ENCODE measurements around the gene CTSV.
"Not testable (repeated sequence)": the region's sequence is repeated elsewhere in the genome, so short reads cannot be mapped to it uniquely, and the experiment has no call there.

CTSV gene

DNA sequence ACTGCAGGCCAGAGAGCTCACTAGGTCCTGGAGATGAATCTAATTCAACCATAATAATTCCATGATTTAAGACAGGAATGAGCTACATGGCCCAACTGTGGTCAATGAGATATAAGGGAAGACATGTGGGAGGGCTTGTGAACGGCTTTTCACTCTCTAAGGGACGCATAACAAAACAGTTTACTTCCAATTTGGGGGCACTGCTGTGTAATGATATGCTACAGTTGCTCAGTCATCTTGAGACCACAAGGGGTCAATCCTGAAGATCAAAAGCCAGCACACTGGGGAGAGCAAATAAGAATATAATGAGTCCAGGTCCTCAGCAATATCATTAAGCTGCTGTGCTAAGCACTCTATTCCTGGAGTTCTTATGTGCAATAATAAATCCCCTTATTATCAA is 46.6 kb downstream of the CTSV start:
- CTCF ChIA-PET; POLR2A ChIA-PET; H3K27ac ChIP-seq (ENCODE audit: extremely low read depth, low read depth, low read length); H3K36me3 ChIP-seq (ENCODE audit: control insufficient read depth in 2 of 2, insufficient read depth in 1 of 2, low read length in 2 of 2); H3K4me1 ChIP-seq (ENCODE audit: control insufficient read depth, insufficient read depth, low read length); H3K9me3 ChIP-seq (ENCODE audit: control insufficient read depth, insufficient read depth, low read depth, low read length); H3K4me3 ChIP-seq (ENCODE audit: low read depth, low read length): not testable (repeated sequence)

DNA sequence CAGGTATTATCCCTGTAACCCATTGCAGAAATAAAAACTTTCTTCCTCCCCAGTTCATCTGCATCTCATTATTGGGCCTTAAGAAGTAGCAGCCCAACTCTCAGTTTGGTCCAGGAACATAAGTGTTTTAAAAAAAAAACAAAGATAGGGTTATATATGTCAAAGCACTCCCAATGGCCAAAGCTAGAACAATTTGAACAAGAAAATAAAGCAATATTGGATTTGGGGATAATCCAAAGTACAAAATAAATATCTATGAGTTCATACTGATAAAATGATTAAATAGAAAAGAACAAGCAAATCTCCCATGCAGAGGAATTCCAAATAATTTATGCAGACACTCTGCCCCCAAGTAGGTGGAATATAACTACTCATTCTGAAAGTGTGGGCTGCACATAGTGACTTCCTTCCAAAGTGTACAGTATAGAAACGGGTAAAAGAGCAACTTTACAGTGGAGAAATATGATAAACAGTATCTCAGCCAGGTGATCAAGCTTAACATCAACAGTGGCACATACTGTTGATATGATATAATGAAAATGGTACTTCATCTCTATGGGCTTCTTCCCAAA is 49.1 kb downstream of the CTSV start:
- CTCF ChIA-PET; H3K4me3 ChIP-seq (ENCODE audit: low read depth, low read length); H3K9me3 ChIP-seq (ENCODE audit: control insufficient read depth, insufficient read depth, low read depth, low read length); H3K36me3 ChIP-seq (ENCODE audit: control insufficient read depth in 2 of 2, insufficient read depth in 1 of 2, low read length in 2 of 2); POLR2A ChIA-PET; H3K4me1 ChIP-seq (ENCODE audit: control insufficient read depth, insufficient read depth, low read length); H3K27ac ChIP-seq (ENCODE audit: extremely low read depth, low read depth, low read length): not testable (repeated sequence)

DNA sequence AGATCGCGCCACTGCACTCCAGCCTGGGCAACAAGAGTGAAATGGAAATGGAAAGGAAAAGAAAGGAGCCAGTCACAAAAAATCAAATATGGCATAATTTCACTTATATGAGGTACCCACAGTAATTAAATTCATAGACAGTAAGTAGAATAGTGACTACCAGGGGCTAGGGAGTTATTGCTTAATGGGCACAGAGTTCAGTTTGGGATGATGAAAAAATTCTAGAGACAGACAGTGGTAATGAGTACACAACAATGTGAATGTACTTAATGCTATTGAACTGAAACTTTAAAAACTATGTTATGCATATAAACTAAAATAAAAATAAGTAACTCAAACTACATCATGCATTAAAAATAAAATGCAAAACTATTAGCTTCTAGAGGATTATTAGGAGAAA is 54.1 kb downstream of the CTSV start:
- POLR2A ChIA-PET; H3K36me3 ChIP-seq (ENCODE audit: control insufficient read depth in 2 of 2, insufficient read depth in 1 of 2, low read length in 2 of 2); H3K4me1 ChIP-seq (ENCODE audit: control insufficient read depth, insufficient read depth, low read length); H3K4me3 ChIP-seq (ENCODE audit: low read depth, low read length); CTCF ChIA-PET; H3K9me3 ChIP-seq (ENCODE audit: control insufficient read depth, insufficient read depth, low read depth, low read length); H3K27ac ChIP-seq (ENCODE audit: extremely low read depth, low read depth, low read length): not testable (repeated sequence)

DNA sequence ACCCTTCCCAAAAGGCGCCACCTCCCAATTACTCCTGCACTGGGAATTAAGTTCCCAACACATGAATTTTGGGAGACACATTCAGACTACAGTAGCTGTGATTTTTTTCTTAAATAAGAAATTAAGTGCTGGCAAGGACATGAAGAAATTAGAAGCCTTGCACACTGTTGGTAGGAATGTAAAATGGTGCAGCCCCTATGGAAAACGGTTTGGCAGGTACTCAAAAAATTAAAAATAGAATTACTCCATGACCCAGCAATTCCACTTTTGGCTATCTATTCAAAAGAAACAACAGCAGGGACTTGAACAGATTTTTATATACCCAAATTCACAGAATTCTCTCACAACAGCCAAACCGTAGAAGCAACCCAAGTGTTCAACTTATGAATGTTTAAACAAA is 54.8 kb downstream of the CTSV start:
- CTCF ChIA-PET; H3K27ac ChIP-seq (ENCODE audit: extremely low read depth, low read depth, low read length); POLR2A ChIA-PET; H3K4me1 ChIP-seq (ENCODE audit: control insufficient read depth, insufficient read depth, low read length); H3K36me3 ChIP-seq (ENCODE audit: control insufficient read depth in 2 of 2, insufficient read depth in 1 of 2, low read length in 2 of 2); H3K9me3 ChIP-seq (ENCODE audit: control insufficient read depth, insufficient read depth, low read depth, low read length); H3K4me3 ChIP-seq (ENCODE audit: low read depth, low read length): not testable (repeated sequence)

DNA sequence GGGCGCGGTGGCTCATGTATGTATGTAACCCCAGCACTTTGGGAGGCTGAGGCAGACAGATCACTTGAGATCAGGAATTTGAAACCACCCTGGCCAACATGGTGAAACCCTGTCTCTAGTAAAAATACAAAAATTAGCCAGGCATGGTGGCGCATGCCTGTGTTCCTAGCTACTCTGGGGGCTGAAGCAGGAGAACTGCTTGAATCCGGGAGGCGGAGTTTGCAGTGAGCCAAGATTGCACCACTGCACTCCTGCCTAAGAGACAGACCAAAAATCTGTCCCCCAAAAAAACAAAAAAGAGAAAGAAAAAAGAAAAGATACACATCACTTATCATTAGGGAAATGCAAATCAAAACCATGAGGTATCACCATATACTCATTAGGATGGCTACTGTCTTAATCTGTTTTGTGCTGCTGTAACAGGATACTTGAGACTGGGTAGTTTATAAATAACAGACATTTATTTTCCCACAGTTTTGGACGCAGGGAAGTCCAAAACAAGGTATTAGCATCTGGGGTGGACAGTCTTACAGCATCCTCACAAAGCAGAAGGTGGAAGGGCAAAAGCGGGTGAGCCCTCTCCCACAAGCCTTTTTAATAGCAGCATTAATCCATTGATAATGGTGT is 55.3 kb downstream of the CTSV start:
- POLR2A ChIA-PET; H3K9me3 ChIP-seq (ENCODE audit: control insufficient read depth, insufficient read depth, low read depth, low read length); H3K4me3 ChIP-seq (ENCODE audit: low read depth, low read length); H3K36me3 ChIP-seq (ENCODE audit: control insufficient read depth in 2 of 2, insufficient read depth in 1 of 2, low read length in 2 of 2); CTCF ChIA-PET; H3K27ac ChIP-seq (ENCODE audit: extremely low read depth, low read depth, low read length); H3K4me1 ChIP-seq (ENCODE audit: control insufficient read depth, insufficient read depth, low read length): not testable (repeated sequence)
